Astrocyte of the spinal cord (primary cell): ENCODE measurements around the gene MAPRE3.

Experiments used
- DNase-seq: peaks from one replicate; pipeline ENCODE4 v3.0.0; 2011; ENCODE audit warnings: low read depth, low spot score
- H3K4me3 ChIP-seq: 2 replicates; pipeline ENCODE4 v1.5.1; 2011; ENCODE audit warnings: low read depth, mild to moderate bottlenecking, low read length, moderate library complexity
- CTCF ChIP-seq: IDR thresholded peaks from 2 replicates; pipeline ENCODE4 v1.5.1; 2012; ENCODE audit warnings: low read depth, mild to moderate bottlenecking, low read length, inconsistent platforms
- in situ Hi-C: cut with HindIII; loops from 2 replicates; pipeline ENCODE4 v1.10.0; 2017; ENCODE audit warnings: low sequenced_read_pairs

The MAPRE3 gene

DNA sequence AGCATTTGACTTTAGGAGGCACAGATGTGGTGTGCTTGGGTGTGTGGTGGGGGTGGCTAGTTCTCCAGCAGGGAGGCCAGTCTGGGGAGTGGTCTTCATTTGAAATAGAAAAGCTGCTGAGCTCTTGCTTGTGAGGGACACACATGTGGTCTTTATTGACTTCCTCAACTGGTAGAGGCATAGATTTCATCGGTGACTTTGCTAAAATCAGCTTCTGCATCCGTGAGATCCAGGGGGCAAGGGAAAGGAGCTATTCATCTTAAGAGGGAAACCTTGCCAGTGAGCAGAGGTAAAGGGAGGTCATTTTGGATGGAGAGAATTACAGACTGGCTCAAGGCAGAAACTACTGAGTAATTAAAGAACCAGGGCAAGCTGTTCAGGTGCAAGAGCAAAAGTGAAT, 4.7 kb downstream of the MAPRE3 start:
- DNase-seq, result no peak
- in situ Hi-C loops, result no loop called here
- H3K4me3 ChIP-seq, result no peak overlapping the region
- TF ChIP-seq CTCF, result no peak

GRCh38 chr2:26975656-26976055, 5.2 kb downstream of the MAPRE3 start:
- no peak overlapping the region for H3K4me3 ChIP-seq
- DNase-seq, result no peak
- no peak for TF ChIP-seq CTCF
- in situ Hi-C loops, result no loop called here

- in situ Hi-C loops, result no loop called here
- TF ChIP-seq CTCF, result no peak
- H3K4me3 ChIP-seq, result no peak overlapping the region
- no peak for DNase-seq
Measured at GRCh38 chr2:26976237-26976636, 5.8 kb downstream of the MAPRE3 start.

DNA sequence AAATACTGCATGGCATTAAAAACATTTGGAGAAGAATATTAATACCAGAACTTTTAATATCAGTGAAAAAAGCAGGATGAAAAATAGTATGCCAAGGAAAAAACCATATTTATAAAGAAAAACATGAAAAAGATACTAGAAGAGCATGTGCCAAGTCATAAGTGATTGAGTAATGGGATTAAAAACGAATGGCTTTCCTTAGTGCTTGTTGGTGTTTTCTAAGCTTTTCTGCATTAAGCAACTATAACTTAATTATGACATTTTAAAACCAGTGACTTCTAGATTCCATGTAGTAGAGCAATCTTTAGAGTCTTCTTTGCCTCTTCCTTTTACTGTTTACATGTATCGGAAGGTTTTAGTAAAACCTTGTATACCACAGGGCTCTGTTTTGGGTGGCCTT, 6.6 kb downstream of the MAPRE3 start:
- H3K4me3 ChIP-seq, result no peak overlapping the region
- no peak for TF ChIP-seq CTCF
- in situ Hi-C loops, result no loop called here
- DNase-seq, result no peak

DNA sequence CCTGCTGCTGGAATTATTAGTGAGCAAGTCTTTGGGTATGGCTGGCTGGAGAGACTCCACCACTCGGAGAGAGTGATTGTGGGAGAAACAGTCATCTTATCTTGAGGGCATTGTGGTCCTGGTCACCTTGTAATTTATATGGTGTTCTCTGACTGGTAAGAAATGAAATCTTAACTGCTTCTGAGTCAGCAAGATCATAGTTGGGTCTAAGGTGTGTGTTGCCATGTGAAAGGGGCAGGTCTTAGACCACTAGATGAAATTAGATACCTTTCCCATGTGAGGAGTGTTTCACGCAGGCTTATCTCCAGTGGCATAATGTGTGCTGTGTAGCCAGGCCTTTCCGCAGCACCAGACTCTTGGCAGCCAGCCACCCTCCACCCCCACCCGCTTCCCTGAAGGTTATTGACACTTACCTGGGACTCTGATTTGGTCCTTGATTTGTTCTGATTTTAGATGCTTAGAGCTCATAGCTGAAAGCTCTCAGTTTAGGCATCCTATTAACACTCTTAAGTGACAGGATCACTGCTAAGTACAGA, 7.7 kb downstream of the MAPRE3 start:
- in situ Hi-C loops, result no loop called here
- no peak overlapping the region for H3K4me3 ChIP-seq
- no peak for TF ChIP-seq CTCF
- no peak for DNase-seq

GRCh38 chr2:26979741-26980140, 9.3 kb downstream of the MAPRE3 start:
- TF ChIP-seq CTCF, result no peak
- H3K4me3 ChIP-seq, result no peak overlapping the region
- in situ Hi-C loops, result no loop called here
- no peak for DNase-seq

DNA sequence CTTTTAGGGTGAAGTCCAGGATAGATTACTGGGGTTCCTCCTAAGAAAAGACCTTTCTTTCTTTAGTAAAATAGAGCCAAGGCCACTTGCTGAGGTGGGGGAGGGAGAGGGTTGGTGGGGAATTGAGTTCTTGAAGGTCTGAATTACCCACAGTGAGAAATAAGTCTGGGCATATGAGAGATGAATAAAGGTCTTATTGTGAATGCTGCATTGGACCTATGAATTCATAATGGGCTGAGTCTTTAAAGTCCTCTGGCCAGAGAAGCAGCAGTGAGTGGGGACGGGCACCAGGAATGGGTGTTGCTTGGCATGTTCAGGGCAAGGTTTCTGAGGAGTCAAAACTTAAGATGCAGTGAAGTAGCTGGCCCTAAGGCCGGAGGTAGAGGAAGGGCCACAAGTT, 10.5 kb downstream of the MAPRE3 start:
- TF ChIP-seq CTCF, result no peak
- in situ Hi-C loops, result no loop called here
- no peak overlapping the region for H3K4me3 ChIP-seq
- no peak for DNase-seq
